Lower lobe of right lung (tissue), 2 donors: ENCODE measurements around the gene HMX1. TPM values are rescaled to one million over a fixed set of nuclear protein-coding genes. Genes with fewer than 3 reads are reported as not detected.

Experiments
- ATAC-seq, 2 donors: fragments of 200-7000 bp; cut with Tn5 transposase; one replicate each; pipeline ENCODE4 v1.9.1; 2020 to 2022; ENCODE audit warnings: mild to moderate bottlenecking in 2 of 2, moderate library complexity in 2 of 2
- DNase-seq: peaks from one replicate; pipeline ENCODE4 v3.0.0-alpha.2; 2020
- H3K27ac ChIP-seq: fragments of 200-600 bp; one replicate; pipeline ENCODE4 v1.8.0; 2022
- H3K27me3 ChIP-seq: fragments of 200-600 bp; one replicate; pipeline ENCODE4 v1.8.0; 2022; ENCODE audit warnings: low read depth
- H3K36me3 ChIP-seq: fragments of 200-600 bp; one replicate; pipeline ENCODE4 v1.8.0; 2022; ENCODE audit warnings: mild to moderate bottlenecking
- H3K4me1 ChIP-seq: fragments of 200-600 bp; one replicate; pipeline ENCODE4 v1.8.0; 2022
- H3K4me3 ChIP-seq: fragments of 200-600 bp; one replicate; pipeline ENCODE4 v1.8.0; 2022; ENCODE audit warnings: mild to moderate bottlenecking
- H3K9me3 ChIP-seq: fragments of 200-600 bp; one replicate; pipeline ENCODE4 v1.8.0; 2022
- CTCF ChIP-seq: fragments of 200-600 bp; IDR thresholded peaks from one replicate; pipeline ENCODE4 v1.8.0; 2022; ENCODE audit warnings: antibody characterized with exemption, mild to moderate bottlenecking
- intact Hi-C: fragments of 100-400 bp; cut with DNase I; formaldehyde crosslinking; loops from one replicate; pipeline ENCODE4 v1.11.0; 2022
- total RNA-seq: library from RNA; stranded (reverse); fragmentation: NEBNext Ultra II Directional; extraction: Animal tissue kit (Norgen Biotek cat#: 25700); gene quantifications from one replicate; pipeline ENCODE4 v1.2.1, GENCODE V29; 2021
- donor health status: DM: no; HTN: yes; CAD: no; lungs with severe emphysema.

HMX1 gene
- total RNA-seq, 1 donor from 2014 or later, result not detected

GRCh38 chr4:8818063-8818881, 53.4 kb downstream of the HMX1 start:
- TF ChIP-seq CTCF, result no peak
- Histone ChIP-seq H3K9me3 (no peaks in the 10 kb centered on the region), H3K36me3 (no peaks in the 10 kb centered on the region), H3K27me3 (peaks cover 13% of the 10 kb centered on the region), H3K4me1 (no peaks in the 10 kb centered on the region), H3K27ac (no peak overlapping the region), H3K4me3 (no peak overlapping the region)
- ATAC-seq, result no peak
- peak; percentile 28 for DNase-seq
- intact Hi-C loops, result no loop called here

- TF ChIP-seq CTCF, result no peak
- no peaks in the 10 kb centered on the region for H3K36me3 ChIP-seq
- H3K4me1 ChIP-seq, result no peaks in the 10 kb centered on the region
- H3K4me3 ChIP-seq, result no peak overlapping the region
- H3K27me3 ChIP-seq, result peaks cover 9% of the 10 kb centered on the region
- no peaks in the 10 kb centered on the region for H3K9me3 ChIP-seq
- no peak for ATAC-seq
- DNase-seq, result peak; percentile 43
- H3K27ac ChIP-seq, result no peak overlapping the region
- intact Hi-C loops, result no loop called here
Observed at GRCh38 chr4:8817813-8818062, 53.9 kb downstream of the HMX1 start.

GRCh38 chr4:8817096-8817812, 54.4 kb downstream of the HMX1 start:
- intact Hi-C loops, result no loop called here
- Histone ChIP-seq H3K4me3 (no peak overlapping the region), H3K9me3 (no peaks in the 10 kb centered on the region), H3K36me3 (no peaks in the 10 kb centered on the region), H3K27ac (no peak overlapping the region), H3K4me1 (no peaks in the 10 kb centered on the region), H3K27me3 (peaks cover 9% of the 10 kb centered on the region)
- no peak for TF ChIP-seq CTCF
- DNase-seq, result peak; percentile 32
- no peak for ATAC-seq
